ENCODE measurements around the gene GPR137B. TPM values are rescaled to one million over a fixed set of nuclear protein-coding genes. Genes with fewer than 3 reads are reported as not detected.

GPR137B gene
- total and polyA plus RNA-seq, 8 donors, result 2.9 to 64.8 (median 12.5) TPM

- Histone ChIP-seq H3K27me3 (no peaks in the 10 kb centered on the region), H3K4me1 (no peaks in the 10 kb centered on the region), H3K36me3 (no peaks in the 10 kb centered on the region), H3K27ac (no peak overlapping the region), H3K9me3 (no peaks in the 10 kb centered on the region), H3K4me3 (no peak overlapping the region)
- TF ChIP-seq EP300 (IDR thresholded peaks at IDR 0.05) (no peak), POLR2A (IDR thresholded peaks at IDR 0.05) (no peak), POLR2AphosphoS5 (IDR thresholded peaks at IDR 0.05) (no peak), CTCF (IDR thresholded peaks at IDR 0.05) (no peak)
- intact Hi-C loops (cut with DNase I; ENCODE audit: low total_unique reads), result no loop called here
- WGBS, 5 donors, result 58 to 72% (median 61%) methylated on average over 10 of the region's 10 CpGs
- DNase-seq, result no peak
These were observed 21.6 kb upstream of the GPR137B start for GRCh38 chr1:236120721-236121153.

GRCh38 chr1:236122176-236122575 lies 20.2 kb upstream of the GPR137B start:
- no peaks in the 10 kb centered on the region for H3K36me3 ChIP-seq
- 84 to 91% (median 87%) methylated on average over 7 of the region's 7 CpGs for WGBS, 5 donors
- no peak overlapping the region for H3K4me3 ChIP-seq
- peaks cover 0 to 4% (median 0%) of the 10 kb centered on the region in 3 donors for H3K27me3 ChIP-seq
- no peak for TF ChIP-seq POLR2A (IDR thresholded peaks at IDR 0.05)
- TF ChIP-seq EP300 (IDR thresholded peaks at IDR 0.05), result no peak
- TF ChIP-seq CTCF (IDR thresholded peaks at IDR 0.05), result no peak
- TF ChIP-seq POLR2AphosphoS5 (IDR thresholded peaks at IDR 0.05), result no peak
- H3K4me1 ChIP-seq, result no peaks in the 10 kb centered on the region
- intact Hi-C loops (cut with DNase I; ENCODE audit: low total_unique reads), result no loop called here
- H3K9me3 ChIP-seq, result no peaks in the 10 kb centered on the region
- no peak for DNase-seq
- H3K27ac ChIP-seq, result no peak overlapping the region

GRCh38 chr1:236123563-236123962 lies 18.8 kb upstream of the GPR137B start:
- Histone ChIP-seq H3K36me3 (no peaks in the 10 kb centered on the region), H3K27me3 (peaks cover 0 to 4% (median 0%) of the 10 kb centered on the region in 3 donors), H3K4me3 (no peak overlapping the region), H3K9me3 (no peaks in the 10 kb centered on the region), H3K27ac (no peak overlapping the region), H3K4me1 (no peaks in the 10 kb centered on the region)
- intact Hi-C loops (cut with DNase I; ENCODE audit: low total_unique reads), result no loop called here
- TF ChIP-seq POLR2A (IDR thresholded peaks at IDR 0.05) (no peak), POLR2AphosphoS5 (IDR thresholded peaks at IDR 0.05) (no peak), EP300 (IDR thresholded peaks at IDR 0.05) (no peak), CTCF (IDR thresholded peaks at IDR 0.05) (no peak)
- WGBS, 5 donors, result 80 to 94% (median 84%) methylated on average over 6 of the region's 6 CpGs
- no peak for DNase-seq

- intact Hi-C loops (cut with DNase I; ENCODE audit: low total_unique reads), result no loop called here
- DNase-seq, result no peak
- WGBS, 5 donors, result 75 to 100% (median 85%) methylated on average over 2 of the region's 2 CpGs
- Histone ChIP-seq H3K9me3 (no peaks in the 10 kb centered on the region), H3K27me3 (peaks cover 0 to 4% (median 0%) of the 10 kb centered on the region in 3 donors), H3K4me3 (no peak overlapping the region), H3K36me3 (no peaks in the 10 kb centered on the region), H3K4me1 (no peaks in the 10 kb centered on the region), H3K27ac (no peak overlapping the region)
- TF ChIP-seq CTCF (IDR thresholded peaks at IDR 0.05) (no peak), POLR2AphosphoS5 (IDR thresholded peaks at IDR 0.05) (no peak), EP300 (IDR thresholded peaks at IDR 0.05) (no peak), POLR2A (IDR thresholded peaks at IDR 0.05) (no peak)
These were observed 17.4 kb upstream of the GPR137B start for GRCh38 chr1:236124965-236125364.
